Measurements from ENCODE around the gene PRELID2.

GRCh38 chr5:145829708-145830361, 5.3 kb downstream of the PRELID2 start:
- no peak for TF ChIP-seq CTCF (optimal IDR thresholded peaks at IDR 0.05 in 1 of 3, IDR thresholded peaks at IDR 0.05 in 1 of 3, conservative IDR thresholded peaks at IDR 0.05 in 1 of 3; ENCODE audit: extremely low read depth in 1 of 3, insufficient read depth in 2 of 3, low read length in 3 of 3)
- TF ChIP-seq EZH2 (IDR thresholded peaks at IDR 0.05; ENCODE audit: low read length), result no peak
